ENCODE data around the gene TDRD1. TPM values are rescaled to one million over a fixed set of nuclear protein-coding genes. Genes with fewer than 3 reads are reported as not detected.

TDRD1 gene
- polyA plus RNA-seq, 1 donor, result 0.13 TPM

- DNase-seq (ENCODE audit: low read depth), result peak; percentile 17
Observed at GRCh38 chr10:114265392-114266053, 86.4 kb downstream of the TDRD1 start.

DNA sequence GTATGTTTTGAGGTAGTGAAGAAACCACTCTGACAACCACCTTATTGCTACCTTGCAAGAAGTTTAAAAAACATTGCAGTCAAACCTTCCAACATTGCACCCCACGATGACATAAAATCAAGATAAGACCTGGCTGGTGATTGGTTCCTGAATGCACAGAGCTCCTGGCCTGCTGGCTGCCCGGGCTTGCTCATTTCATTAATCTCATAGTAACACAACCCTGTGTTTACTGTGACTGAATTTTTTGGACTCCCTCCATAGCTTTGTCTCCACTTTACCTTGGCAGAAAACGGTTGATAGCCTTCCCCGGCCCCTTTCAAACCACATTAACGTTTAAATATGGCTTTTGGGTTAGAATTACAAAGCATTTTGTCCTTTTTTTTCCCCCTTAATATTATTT, 87.4 kb downstream of the TDRD1 start:
- no peak for DNase-seq (ENCODE audit: low read depth)

GRCh38 chr10:114271075-114271778, 92.1 kb downstream of the TDRD1 start:
- no peak for DNase-seq (ENCODE audit: low read depth)

- peak; percentile 34 for DNase-seq (ENCODE audit: low read depth)
Observed at GRCh38 chr10:114271779-114272167, 92.6 kb downstream of the TDRD1 start.

- DNase-seq (ENCODE audit: low read depth), result no peak
Observed at GRCh38 chr10:114272696-114273095, 93.5 kb downstream of the TDRD1 start.

GRCh38 chr10:114273910-114274309, 94.8 kb downstream of the TDRD1 start:
- DNase-seq (ENCODE audit: low read depth), result no peak

DNA sequence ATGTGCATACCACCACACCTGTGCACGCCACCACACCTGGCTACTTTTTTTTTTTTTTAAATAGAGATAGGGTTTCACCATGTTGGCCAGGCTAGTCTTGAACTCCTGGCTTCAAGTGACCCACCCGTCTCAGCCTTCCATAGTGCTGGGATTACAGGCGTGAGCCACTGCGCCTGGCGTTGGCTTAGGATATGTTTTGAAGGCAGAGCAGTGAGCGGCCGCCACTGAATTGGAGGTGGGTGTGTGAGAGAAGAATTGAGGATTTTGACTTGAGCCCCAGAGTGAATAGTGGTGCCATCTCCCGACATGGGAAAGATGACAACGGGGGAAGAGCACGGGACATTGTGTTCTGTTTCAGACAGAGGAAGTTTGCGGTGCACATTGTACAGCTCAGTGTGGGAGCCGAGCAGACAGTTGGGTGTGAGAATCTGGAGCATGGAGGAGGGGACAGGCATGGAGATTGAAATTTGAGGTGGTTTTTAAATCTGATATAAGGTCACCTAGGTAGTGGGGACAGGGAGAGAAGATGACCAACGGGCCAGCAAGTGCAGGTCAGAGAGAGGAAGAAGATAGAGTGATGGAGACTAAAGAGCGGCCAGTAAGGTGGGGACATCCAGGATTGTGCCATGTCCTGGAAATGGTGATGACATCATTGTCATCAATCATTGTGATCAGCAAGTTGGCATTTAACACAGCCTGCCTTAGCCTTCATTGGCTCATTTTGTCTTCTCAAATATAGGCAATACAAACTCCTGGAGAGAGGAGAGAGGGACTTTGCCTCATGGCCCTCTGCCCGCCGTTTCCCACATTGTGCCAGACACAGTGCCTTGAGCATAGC, 95.7 kb downstream of the TDRD1 start:
- no peak for DNase-seq (ENCODE audit: low read depth)

DNA sequence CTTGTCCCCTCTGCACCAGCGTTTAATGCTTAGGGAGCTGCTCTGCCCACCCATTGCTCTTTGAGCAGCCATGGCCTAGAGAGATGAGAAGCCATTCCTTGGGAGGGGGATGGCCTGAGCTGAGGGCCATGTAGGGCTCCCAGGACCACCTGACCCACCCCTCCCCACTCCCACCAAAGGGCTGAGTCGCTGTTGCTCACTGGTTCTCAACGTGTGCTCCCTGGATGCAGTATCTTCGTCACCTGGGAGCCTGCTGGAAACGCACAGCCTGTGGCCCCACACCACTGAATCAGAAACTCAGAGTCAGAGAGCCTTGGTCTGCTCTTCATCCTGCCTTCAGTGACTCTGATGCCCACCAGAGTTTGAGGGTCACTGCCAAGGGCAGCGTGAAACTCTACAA, 96.9 kb downstream of the TDRD1 start:
- no peak for DNase-seq (ENCODE audit: low read depth)

GRCh38 chr10:114276671-114277070, 97.5 kb downstream of the TDRD1 start:
- DNase-seq (ENCODE audit: low read depth), result no peak

- DNase-seq (ENCODE audit: low read depth), result no peak
Observed at GRCh38 chr10:114278140-114278883, 99.2 kb downstream of the TDRD1 start.

DNA sequence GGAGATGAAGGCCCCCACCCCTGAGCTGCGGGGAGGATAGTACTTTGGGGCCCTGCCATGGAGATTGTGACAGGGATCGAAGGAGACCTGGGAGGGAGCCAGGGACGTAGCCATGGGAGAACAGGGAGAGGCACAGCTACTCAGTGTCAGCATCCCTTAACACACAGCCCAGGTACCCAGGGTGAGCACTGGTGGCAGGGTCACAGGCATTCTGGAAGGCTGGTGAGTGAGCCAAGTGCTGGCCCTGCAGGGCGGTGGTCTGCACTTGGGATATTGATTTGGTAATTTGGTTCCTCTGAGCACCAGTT, 99.7 kb downstream of the TDRD1 start:
- no peak for DNase-seq (ENCODE audit: low read depth)

DNA sequence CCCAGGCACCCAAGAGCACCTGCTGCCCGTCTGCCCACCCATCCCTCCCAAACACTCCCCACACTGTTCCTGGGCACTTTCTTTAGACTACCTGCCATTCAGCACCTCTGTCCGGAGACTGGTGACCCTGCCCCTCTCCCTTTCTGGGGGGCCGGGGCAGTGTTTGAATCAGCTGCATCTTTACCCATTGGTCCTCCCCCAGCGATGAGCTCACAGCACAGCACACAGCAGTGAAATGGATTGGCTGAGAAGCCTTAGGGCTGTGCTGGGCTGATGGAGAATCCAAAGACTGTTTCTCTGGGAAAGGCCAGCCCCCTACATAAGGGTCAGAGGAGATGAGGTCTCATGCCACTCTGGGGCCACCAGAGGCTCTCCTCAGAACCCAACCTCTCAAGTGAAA, 100.1 kb downstream of the TDRD1 start:
- no peak for DNase-seq (ENCODE audit: low read depth)

GRCh38 chr10:114279901-114280644, 100.9 kb downstream of the TDRD1 start:
- no peak for DNase-seq (ENCODE audit: low read depth)

DNA sequence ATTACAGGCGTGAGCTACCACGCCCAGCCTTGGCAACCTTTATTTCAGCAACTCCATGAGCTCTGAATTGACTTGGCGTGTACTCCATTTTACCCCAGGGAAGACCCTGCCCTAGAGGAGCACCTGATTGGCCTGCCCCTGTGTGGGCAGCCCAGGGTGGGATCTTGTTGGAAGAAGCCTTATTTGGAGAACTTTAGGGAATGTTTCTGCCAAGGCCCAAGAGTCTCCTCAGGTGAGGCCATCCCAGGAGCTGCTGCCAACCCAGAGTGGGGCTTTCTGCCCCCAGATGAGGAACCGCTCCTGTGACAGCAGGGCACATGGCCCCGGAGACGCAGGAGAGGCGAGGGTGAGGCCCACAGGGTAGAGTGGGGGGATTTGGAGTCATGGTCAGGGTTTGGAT, 101.9 kb downstream of the TDRD1 start:
- DNase-seq (ENCODE audit: low read depth), result no peak

DNA sequence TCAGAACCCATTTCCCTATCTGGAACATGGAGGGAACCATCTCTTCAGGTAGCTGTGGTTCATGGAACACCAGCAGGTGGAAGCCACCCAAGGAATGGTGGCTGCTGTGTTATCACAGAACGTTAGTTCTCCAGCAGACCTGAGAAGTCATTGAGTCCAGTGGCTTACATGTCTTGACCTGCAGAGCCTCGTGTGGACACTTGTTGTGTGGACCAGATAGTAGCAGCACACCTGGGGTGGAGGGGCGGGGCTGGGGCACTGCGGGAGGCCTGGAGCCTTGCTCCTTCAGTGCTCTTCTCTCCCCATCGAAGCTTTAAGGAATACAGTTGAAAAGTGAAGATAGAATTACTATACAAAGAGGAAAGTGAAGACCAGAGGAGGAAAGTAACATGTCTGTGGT, 102.3 kb downstream of the TDRD1 start:
- DNase-seq (ENCODE audit: low read depth), result no peak

Other genes starting within 250 kb of the TDRD1 start
- 0.05 TPM for gene ADRB1, start 135.5 kb upstream of the TDRD1 start, polyA plus RNA-seq (ENCODE audit: insufficient read length)
- gene CCDC186, start 5.2 kb upstream of the TDRD1 start, polyA plus RNA-seq (ENCODE audit: insufficient read length), result 11.9 TPM
- gene VWA2, start 59.9 kb downstream of the TDRD1 start, polyA plus RNA-seq (ENCODE audit: insufficient read length), result 0.48 TPM
- 34.0 TPM for gene AFAP1L2, start 225.1 kb downstream of the TDRD1 start, polyA plus RNA-seq (ENCODE audit: insufficient read length)

Data from forelimb muscle (tissue), 1 donor.